Activated CD4-positive, alpha-beta T cell treated with anti-CD3 and anti-CD28 coated beads, Interleukin-2, amount 50 U/mL, for 1 hour (primary cell): Measurements from ENCODE around the gene CHRNA3.

Source experiments
- DNase-seq: peaks from one replicate; pipeline ENCODE4 v3.0.0-alpha.2; 2020

CHRNA3 gene

GRCh38 chr15:78620527-78621421 lies at the start of gene CHRNA3:
CHRNA3 (minus strand) TSS chr15:78620996; CDS start chr15:78620794, 202 bp downstream.
- no peak for DNase-seq

- no peak for DNase-seq
These were observed 48.2 kb upstream of the CHRNA3 start for GRCh38 chr15:78668987-78669386.

- no peak for DNase-seq
These were observed 46.9 kb upstream of the CHRNA3 start for GRCh38 chr15:78667578-78668236.

- no peak for DNase-seq
These were observed 45.2 kb upstream of the CHRNA3 start for GRCh38 chr15:78666010-78666409.

- DNase-seq: no peak
These were observed 42.9 kb upstream of the CHRNA3 start for GRCh38 chr15:78663703-78664102.

- DNase-seq: no peak
These were observed 41.2 kb upstream of the CHRNA3 start for GRCh38 chr15:78662028-78662427.

GRCh38 chr15:78661001-78661400 lies 40.2 kb upstream of the CHRNA3 start:
- no peak for DNase-seq

- no peak for DNase-seq
These were observed 39.8 kb upstream of the CHRNA3 start for GRCh38 chr15:78660584-78660983.

- DNase-seq: no peak
These were observed 38.0 kb upstream of the CHRNA3 start for GRCh38 chr15:78658823-78659222.

GRCh38 chr15:78654272-78654671 lies 33.5 kb upstream of the CHRNA3 start:
- DNase-seq: no peak

- DNase-seq: no peak
These were observed 31.3 kb upstream of the CHRNA3 start for GRCh38 chr15:78651930-78652615.

GRCh38 chr15:78651007-78651406 lies 30.2 kb upstream of the CHRNA3 start:
- no peak for DNase-seq

- no peak for DNase-seq
These were observed 29.2 kb upstream of the CHRNA3 start for GRCh38 chr15:78650022-78650421.

GRCh38 chr15:78645009-78645408 lies 24.2 kb upstream of the CHRNA3 start:
- no peak for DNase-seq

GRCh38 chr15:78642331-78642730 lies 21.5 kb upstream of the CHRNA3 start:
- no peak for DNase-seq

GRCh38 chr15:78641749-78642275 lies 21.0 kb upstream of the CHRNA3 start:
- DNase-seq: no peak

GRCh38 chr15:78641102-78641748 lies 20.4 kb upstream of the CHRNA3 start, which contains the start of gene CHRNB4:
CHRNB4 (minus strand) TSS chr15:78641210; CDS start chr15:78641133, 77 bp downstream.
- DNase-seq: no peak

- no peak for DNase-seq
These were observed 19.8 kb upstream of the CHRNA3 start for GRCh38 chr15:78640527-78641101.

GRCh38 chr15:78638658-78639314 lies 18.0 kb upstream of the CHRNA3 start:
- peak; percentile 27 for DNase-seq

- DNase-seq: no peak
These were observed 17.1 kb upstream of the CHRNA3 start for GRCh38 chr15:78637776-78638435.

GRCh38 chr15:78636378-78636859 lies 15.6 kb upstream of the CHRNA3 start:
- no peak for DNase-seq
